Stomach (tissue), 9 donors: ENCODE results near the gene SHQ1. TPM values are rescaled to one million over a fixed set of nuclear protein-coding genes. Genes with fewer than 3 reads are reported as not detected.
A peak's percentile ranks its signal among the peaks of the same experiment; 100 is the strongest.

Experiments used
- DNase-seq, 2 donors: peaks; one replicate each; pipeline versions ENCODE4 v3.0.0 to v3.0.0-alpha.2; 2013 to 2019
- H3K27ac ChIP-seq, 5 donors: fragments of 200-600 bp in 4 of 5; sonication (generic) in 4 of 5; one replicate each; pipeline ENCODE4 v1.5.1; 2013 to 2019; ENCODE audit warnings: mild to moderate bottlenecking in 1 of 5, moderate library complexity in 1 of 5
- H3K27me3 ChIP-seq, 3 donors: fragments of 200-600 bp; sonication (generic); one replicate each; pipeline ENCODE4 v1.5.1; 2017 to 2019; ENCODE audit warnings: mixed run types in 1 of 3
- H3K36me3 ChIP-seq, 4 donors: fragments of 200-600 bp; sonication (generic); 1 replicate in 3 of 4; 2 replicates in 1 of 4; pipeline ENCODE4 v1.5.1; 2016 to 2019
- H3K4me1 ChIP-seq, 4 donors: fragments of 200-600 bp; sonication (generic); one replicate each; pipeline ENCODE4 v1.5.1; 2016 to 2019
- H3K4me3 ChIP-seq, 4 donors: fragments of 200-600 bp; sonication (generic) in 3 of 4; one replicate each; pipeline ENCODE4 v1.5.1; 2016 to 2019; ENCODE audit warnings: mild to moderate bottlenecking in 1 of 4
- H3K9me3 ChIP-seq, 4 donors: fragments of 200-600 bp; sonication (generic); one replicate each; pipeline ENCODE4 v1.5.1; 2016 to 2019
- CTCF ChIP-seq, 7 experiments: fragments of 450-650 bp in 4 of 7; fragments of 200-600 bp in 3 of 7; sonication (generic) in 3 of 7; IDR thresholded peaks; one replicate each; pipeline ENCODE4 v1.5.1; 2016 to 2019; ENCODE audit warnings: antibody characterized with exemption in 7 of 7, control low read depth in 2 of 7, mild to moderate bottlenecking in 1 of 7
- EP300 ChIP-seq: sonication (generic); formaldehyde crosslinking; IDR thresholded peaks from one replicate; pipeline ENCODE4 v1.6.1; 2017; ENCODE audit warnings: antibody characterized with exemption
- POLR2A ChIP-seq, 4 donors: fragments of 450-650 bp; IDR thresholded peaks; one replicate each; pipeline ENCODE4 v1.6.1; 2016; ENCODE audit warnings: antibody characterized with exemption in 4 of 4, control low read depth in 2 of 4, mild to moderate bottlenecking in 1 of 4, moderate library complexity in 1 of 4
- POLR2AphosphoS5 ChIP-seq, 3 donors: sonication (generic); formaldehyde crosslinking; IDR thresholded peaks; one replicate each; pipeline ENCODE4 v1.6.1; 2016; ENCODE audit warnings: antibody characterized with exemption in 3 of 3
- WGBS, 5 donors: extraction: QIAGEN DNeasy Blood & Tissue Kit in 3 of 5; methylation state at CpG; one replicate each; pipeline versions ENCODE4 v1.1.5 to v1.1.7; 2013 to 2018; 5-methylcytosine and 5-hydroxymethylcytosine counted together
- intact Hi-C: fragments of 100-400 bp; cut with DNase I; formaldehyde crosslinking; loops from one replicate; pipeline ENCODE4 v1.15.1; 2023; ENCODE audit warnings: low total_unique reads
- polyA plus RNA-seq, 3 donors: library from polyadenylated mRNA; stranded (reverse); fragments of 200-250 nt; gene quantifications; one replicate each; pipeline ENCODE4 v1.2.3, GENCODE V29; 2013
- total RNA-seq, 5 donors: library from RNA; depleted of rRNA; stranded (reverse); fragments of >200 nt; gene quantifications; one replicate each; pipeline versions ENCODE4 v1.1.0 to v1.2.3, GENCODE V29; 2014 to 2016
- donor health status: healthy with polysubstance abuse.
- donor health status: Bipolar disorder and iron deficiency.
- donor health status: healthy.

The SHQ1 gene
- total and polyA plus RNA-seq, 8 donors: 7.5 to 77.9 (median 12.0) TPM

GRCh38 chr3:72750405-72750965 is 97.8 kb downstream of the SHQ1 start:
- H3K27me3 ChIP-seq: no peaks in the 10 kb centered on the region

GRCh38 chr3:72748659-72749058 is 99.6 kb downstream of the SHQ1 start:
- intact Hi-C loops: no loop called here
- Histone ChIP-seq H3K36me3 (peaks cover 0 to 4% (median 0%) of the 10 kb centered on the region in 4 donors), H3K4me1 (peaks cover 0 to 12% (median 0%) of the 10 kb centered on the region in 4 donors), H3K9me3 (no peaks in the 10 kb centered on the region), H3K27ac (no peak overlapping the region), H3K4me3 (no peak overlapping the region), H3K27me3 (no peaks in the 10 kb centered on the region)
- DNase-seq: no peak
- WGBS, 5 donors: 81 to 95% (median 94%) methylated on average over 6 of the region's 6 CpGs
- TF ChIP-seq EP300 (no peak), POLR2A (IDR thresholded peaks at IDR 0.05) (no peak), POLR2AphosphoS5 (IDR thresholded peaks at IDR 0.05) (no peak)

More at GRCh38 chr3:72750405-72750965, 97.8 kb downstream of the SHQ1 start:
- Histone ChIP-seq H3K4me1 (peaks cover 0 to 6% (median 0%) of the 10 kb centered on the region in 4 donors), H3K27ac (no peak overlapping the region), H3K9me3 (no peaks in the 10 kb centered on the region), H3K4me3 (no peak overlapping the region), H3K36me3 (peaks cover 0 to 4% (median 0%) of the 10 kb centered on the region in 4 donors)
- DNase-seq: peak in 1 of 2 donors; percentile 42
- intact Hi-C loops: no loop called here
- TF ChIP-seq POLR2A (IDR thresholded peaks at IDR 0.05) (no peak), EP300 (no peak), POLR2AphosphoS5 (IDR thresholded peaks at IDR 0.05) (no peak), CTCF (IDR thresholded peaks at IDR 0.05) (no peak)
- 69 to 78% (median 73%) methylated on average over 4 of the region's 4 CpGs for WGBS, 5 donors

- peaks cover 0 to 12% (median 0%) of the 10 kb centered on the region in 4 donors for H3K4me1 ChIP-seq
- H3K36me3 ChIP-seq: no peaks in the 10 kb centered on the region
- no peak overlapping the region for H3K27ac ChIP-seq
- intact Hi-C loops: no loop called here
- peak in 1 of 2 donors; percentile 43 for DNase-seq
- no peaks in the 10 kb centered on the region for H3K27me3 ChIP-seq
- no peak overlapping the region for H3K4me3 ChIP-seq
- no peaks in the 10 kb centered on the region for H3K9me3 ChIP-seq
- TF ChIP-seq CTCF (IDR thresholded peaks at IDR 0.05) (no peak), EP300 (no peak), POLR2A (IDR thresholded peaks at IDR 0.05) (no peak), POLR2AphosphoS5 (IDR thresholded peaks at IDR 0.05) (no peak)
- 37 to 47% (median 46%) methylated on average over 11 of the region's 11 CpGs for WGBS, 5 donors
Measured at GRCh38 chr3:72746430-72747411, 101.5 kb downstream of the SHQ1 start.

- intact Hi-C loops: no loop called here
- Histone ChIP-seq H3K4me1 (peaks cover 0 to 12% (median 0%) of the 10 kb centered on the region in 4 donors), H3K4me3 (no peak overlapping the region), H3K36me3 (no peaks in the 10 kb centered on the region), H3K27me3 (no peaks in the 10 kb centered on the region), H3K27ac (no peak overlapping the region), H3K9me3 (no peaks in the 10 kb centered on the region)
- peak; percentile 50 to 79 for DNase-seq
- TF ChIP-seq EP300 (no peak), POLR2AphosphoS5 (IDR thresholded peaks at IDR 0.05) (no peak), CTCF (IDR thresholded peaks at IDR 0.05) (no peak), POLR2A (IDR thresholded peaks at IDR 0.05) (no peak)
- WGBS, 5 donors: 39 to 67% (median 54%) methylated on average over 17 of the region's 17 CpGs
Measured at GRCh38 chr3:72745146-72745999, 102.9 kb downstream of the SHQ1 start.
